OCI-LY7 (cell line): ENCODE data around the gene SORCS3.

Source experiments
- CTCF ChIP-seq: fragments of 200-600 bp; sonication (generic); conservative IDR thresholded peaks from 2 replicates; pipeline ENCODE4 v1.5.1; 2014; ENCODE audit warnings: mild to moderate bottlenecking, antibody characterized with exemption, low read length, moderate library complexity, mixed read lengths
- EZH2phosphoT487 ChIP-seq: fragments of 200-600 bp; sonication (generic); IDR thresholded peaks from 2 replicates; pipeline ENCODE4 v1.6.1; 2018; ENCODE audit warnings: low read depth, borderline replicate concordance, mild to moderate bottlenecking, mixed run types, antibody characterized with exemption, low read length, moderate library complexity, mixed read lengths

- TF ChIP-seq CTCF = no peak
- no peak for TF ChIP-seq EZH2phosphoT487
These were observed 254.5 kb downstream of the SORCS3 start for GRCh38 chr10:104895541-104895940.
